ENCODE results near the gene CC2D2B.
A peak's percentile ranks its signal among the peaks of the same experiment; 100 is the strongest.

- TF ChIP-seq CTCF (IDR thresholded peaks at IDR 0.05), result peak in 1 of 4 experiments; percentile 9
- TF ChIP-seq POLR2A (IDR thresholded peaks at IDR 0.05), result no peak
- no peak for TF ChIP-seq EP300 (IDR thresholded peaks at IDR 0.05)
- TF ChIP-seq POLR2AphosphoS5 (IDR thresholded peaks at IDR 0.05), result no peak
Measured at GRCh38 chr10:95906677-95907455, 909 bp upstream of the CC2D2B start.

Data from gastroesophageal sphincter (tissue), 3 donors.